Body of pancreas (tissue), 4 donors: ENCODE measurements around the gene CABYR.

ENCODE experiments used
- POLR2A ChIP-seq, 3 donors: fragments of 450-650 bp; IDR thresholded peaks; one replicate each; pipeline ENCODE4 v1.6.1; 2016; ENCODE audit warnings: antibody characterized with exemption in 3 of 3, mild to moderate bottlenecking in 2 of 3
- TF ChIP-seq, protein P1 (sequence below), 7 experiments: fragments of 450-650 bp in 4 of 7; fragments of 200-600 bp in 3 of 7; sonication (generic) in 3 of 7; IDR thresholded peaks; one replicate each; pipeline ENCODE4 v1.5.1; 2016 to 2019; ENCODE audit warnings: antibody characterized with exemption in 7 of 7

DNA sequence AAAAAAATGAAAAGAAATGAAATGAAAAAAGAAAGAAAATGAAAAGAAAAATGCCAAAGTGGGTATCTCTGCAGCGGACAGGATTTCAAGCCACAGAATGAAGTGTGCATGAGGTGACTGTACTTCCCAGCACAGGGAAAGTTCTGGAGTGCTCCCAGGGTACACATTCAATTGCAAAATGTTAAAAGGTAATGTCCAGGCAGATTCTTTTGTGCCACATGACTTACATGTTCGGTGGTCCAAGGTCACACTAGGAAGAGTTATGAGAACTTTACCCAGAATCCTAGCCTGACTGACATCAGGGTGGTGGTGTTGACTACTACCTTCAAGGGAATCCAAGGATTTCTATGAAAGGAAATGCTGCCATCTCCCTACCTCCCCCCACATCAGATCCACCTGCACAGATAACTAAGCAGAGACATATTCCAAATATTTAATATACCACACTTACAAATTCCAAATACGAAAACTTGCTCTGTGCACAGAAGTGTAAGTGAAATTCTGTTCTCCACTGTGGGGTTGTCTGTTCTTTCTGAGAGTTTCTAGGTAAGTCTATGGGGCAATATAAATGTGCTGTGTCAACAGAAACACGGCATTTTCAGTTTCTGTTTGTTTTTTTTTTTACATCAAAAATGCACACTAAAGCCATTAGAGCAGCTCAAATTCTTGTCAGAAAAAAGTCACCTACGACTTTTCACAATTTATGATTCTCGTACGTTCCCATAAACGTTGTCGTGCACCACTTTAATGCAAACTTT is 56.6 kb downstream of the CABYR start:
- TF ChIP-seq, protein P1, sequence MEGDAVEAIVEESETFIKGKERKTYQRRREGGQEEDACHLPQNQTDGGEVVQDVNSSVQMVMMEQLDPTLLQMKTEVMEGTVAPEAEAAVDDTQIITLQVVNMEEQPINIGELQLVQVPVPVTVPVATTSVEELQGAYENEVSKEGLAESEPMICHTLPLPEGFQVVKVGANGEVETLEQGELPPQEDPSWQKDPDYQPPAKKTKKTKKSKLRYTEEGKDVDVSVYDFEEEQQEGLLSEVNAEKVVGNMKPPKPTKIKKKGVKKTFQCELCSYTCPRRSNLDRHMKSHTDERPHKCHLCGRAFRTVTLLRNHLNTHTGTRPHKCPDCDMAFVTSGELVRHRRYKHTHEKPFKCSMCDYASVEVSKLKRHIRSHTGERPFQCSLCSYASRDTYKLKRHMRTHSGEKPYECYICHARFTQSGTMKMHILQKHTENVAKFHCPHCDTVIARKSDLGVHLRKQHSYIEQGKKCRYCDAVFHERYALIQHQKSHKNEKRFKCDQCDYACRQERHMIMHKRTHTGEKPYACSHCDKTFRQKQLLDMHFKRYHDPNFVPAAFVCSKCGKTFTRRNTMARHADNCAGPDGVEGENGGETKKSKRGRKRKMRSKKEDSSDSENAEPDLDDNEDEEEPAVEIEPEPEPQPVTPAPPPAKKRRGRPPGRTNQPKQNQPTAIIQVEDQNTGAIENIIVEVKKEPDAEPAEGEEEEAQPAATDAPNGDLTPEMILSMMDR (IDR thresholded peaks at IDR 0.05), result no peak
- TF ChIP-seq POLR2A (IDR thresholded peaks at IDR 0.05), result no peak
